Ureter (tissue), 1 donor: Measurements from ENCODE around the gene GRAMD2B. TPM values are rescaled to one million over a fixed set of nuclear protein-coding genes. Genes with fewer than 3 reads are reported as not detected.

ENCODE experiments used
- DNase-seq: peaks from one replicate; pipeline ENCODE4 v3.0.0-alpha.2; 2020; ENCODE audit warnings: low spot score
- total RNA-seq: library from RNA; stranded (reverse); gene quantifications from one replicate; pipeline ENCODE4 v1.2.4, GENCODE V29; 2023
- donor health status: DM: yes; HTN: yes; CAD: no.

The GRAMD2B gene
- total RNA-seq, 1 donor from 2014 or later: 56.7 TPM

DNA sequence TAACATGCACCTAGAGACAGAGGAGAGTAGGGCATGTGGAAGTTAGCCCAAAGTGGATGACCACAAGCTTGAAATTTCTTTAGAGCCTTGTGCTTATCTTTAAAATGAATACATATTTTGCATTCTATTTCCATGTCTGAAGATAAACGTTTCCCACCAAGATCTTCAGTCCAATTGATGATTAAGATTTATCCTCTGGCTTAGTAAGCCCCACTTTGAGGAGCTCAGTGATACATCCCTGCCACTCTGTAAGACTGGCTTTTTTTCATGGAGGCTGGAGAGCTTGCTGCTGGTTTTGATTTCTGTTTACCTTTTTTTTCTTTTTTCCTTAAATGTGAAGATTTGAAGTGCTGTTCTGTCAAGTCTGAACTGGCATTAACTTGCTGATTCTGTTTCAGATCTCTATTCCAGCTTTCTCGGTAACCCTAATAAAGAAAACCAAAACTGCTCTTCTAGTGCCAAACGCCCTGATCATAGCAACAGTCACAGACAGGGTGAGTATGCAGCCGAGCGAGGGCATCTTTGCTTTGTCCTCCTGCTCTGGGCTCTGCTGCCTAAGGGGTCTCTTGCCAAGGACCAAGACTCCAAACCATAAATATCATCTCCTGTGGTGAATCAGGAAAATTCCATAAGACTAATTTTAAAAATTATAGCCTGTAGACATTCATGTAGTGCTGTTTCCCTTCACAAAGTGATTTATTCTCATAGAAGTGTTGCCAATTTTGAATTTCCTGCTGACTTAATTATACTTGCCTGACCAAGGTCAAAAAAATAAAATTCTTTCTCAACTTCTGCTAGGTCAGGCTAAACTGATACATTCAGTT, 54.3 kb downstream of the GRAMD2B start:
- no peak for DNase-seq

DNA sequence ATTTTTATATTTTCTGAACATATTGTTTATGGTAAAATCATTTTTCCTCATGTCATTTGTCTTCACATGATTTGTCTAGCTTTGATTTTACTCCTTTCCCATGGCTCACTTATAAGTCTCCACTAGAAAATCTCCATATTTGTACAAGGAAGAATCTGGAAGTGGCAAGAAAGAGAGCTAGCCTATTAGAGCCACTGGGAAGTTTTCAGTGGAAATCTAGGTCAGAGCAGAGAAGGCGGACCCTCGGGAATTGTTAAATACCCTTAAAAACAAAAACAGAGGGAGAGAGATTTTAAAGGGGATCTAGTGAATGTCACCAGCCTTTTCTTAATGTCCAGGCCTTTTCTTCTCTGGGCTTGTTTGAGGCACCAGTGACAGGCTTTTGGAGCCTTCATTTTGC, 56.6 kb downstream of the GRAMD2B start:
- no peak for DNase-seq

DNA sequence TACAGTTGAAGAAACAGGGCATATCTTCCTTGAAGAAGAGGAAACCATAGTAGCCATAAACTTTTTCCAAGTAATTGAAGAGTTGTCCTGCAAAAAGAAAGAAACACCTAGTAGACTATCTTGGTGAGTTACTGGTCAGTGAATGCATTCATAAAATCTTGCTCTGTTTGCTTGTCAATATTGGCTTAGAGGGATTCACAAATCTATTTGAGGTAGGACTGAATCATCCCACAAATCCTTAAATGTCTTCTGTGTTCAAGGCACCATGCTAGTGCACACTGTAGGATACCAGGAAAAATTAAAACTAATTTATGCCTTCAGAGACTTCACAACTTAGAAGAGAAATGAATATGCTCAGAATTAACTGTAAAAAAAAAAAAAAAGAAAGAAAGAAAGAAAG, 57.6 kb downstream of the GRAMD2B start:
- no peak for DNase-seq

DNA sequence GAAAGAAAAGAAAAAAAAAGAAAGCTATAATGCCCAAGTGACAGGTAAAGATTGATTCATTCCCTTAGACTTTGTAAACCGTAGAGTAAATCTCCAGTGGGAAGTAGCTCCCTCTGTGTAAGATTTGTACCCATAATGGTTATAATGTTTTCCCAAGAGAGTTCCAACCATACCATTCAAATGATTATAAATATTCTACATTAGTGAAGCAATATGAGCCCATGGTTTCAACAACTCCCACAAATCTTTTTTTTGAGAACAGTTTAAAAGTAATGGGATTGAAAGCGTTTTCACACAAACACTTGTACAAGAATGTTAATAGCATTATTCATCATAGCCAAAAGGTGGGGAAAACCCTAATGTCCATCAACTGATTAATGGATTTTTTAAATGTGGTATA, 58.0 kb downstream of the GRAMD2B start:
- DNase-seq: no peak

DNA sequence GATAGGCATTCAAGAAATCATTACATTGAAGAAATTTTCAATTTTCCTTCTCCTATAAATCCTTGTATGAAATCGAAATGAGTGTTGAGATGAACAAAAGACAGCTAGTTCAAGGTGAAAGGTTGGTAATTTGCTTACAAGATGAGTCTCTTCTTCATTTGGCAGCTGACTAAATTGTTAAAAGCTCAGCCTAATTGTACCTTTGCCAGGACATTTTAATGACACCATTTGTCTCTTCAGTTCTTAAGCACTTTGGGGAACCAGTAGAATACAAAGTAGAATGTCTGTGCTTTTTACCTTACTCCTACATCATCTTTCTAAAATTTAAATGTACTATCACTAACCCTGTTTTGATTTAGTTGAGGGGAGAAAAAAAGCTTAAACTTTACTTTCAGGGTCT, 59.4 kb downstream of the GRAMD2B start:
- no peak for DNase-seq

DNA sequence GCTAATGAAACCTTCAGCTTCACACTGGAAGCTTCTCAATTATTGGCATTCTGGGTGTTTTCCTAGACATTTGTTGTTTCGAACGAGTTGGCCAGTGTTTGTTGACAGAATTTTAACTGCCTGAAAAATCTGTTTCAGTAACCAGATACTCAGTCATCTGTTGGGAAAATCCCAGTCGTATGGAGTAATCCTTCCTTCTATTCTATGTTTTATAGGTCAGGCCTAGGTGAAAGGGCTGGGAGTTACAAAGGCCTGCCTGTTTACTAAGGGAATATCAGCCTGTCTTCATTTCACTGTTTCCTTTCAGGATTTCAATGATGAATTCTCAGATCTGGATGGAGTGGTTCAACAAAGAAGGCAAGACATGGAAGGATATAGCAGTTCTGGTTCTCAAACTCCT, 59.9 kb downstream of the GRAMD2B start:
- DNase-seq: no peak

DNA sequence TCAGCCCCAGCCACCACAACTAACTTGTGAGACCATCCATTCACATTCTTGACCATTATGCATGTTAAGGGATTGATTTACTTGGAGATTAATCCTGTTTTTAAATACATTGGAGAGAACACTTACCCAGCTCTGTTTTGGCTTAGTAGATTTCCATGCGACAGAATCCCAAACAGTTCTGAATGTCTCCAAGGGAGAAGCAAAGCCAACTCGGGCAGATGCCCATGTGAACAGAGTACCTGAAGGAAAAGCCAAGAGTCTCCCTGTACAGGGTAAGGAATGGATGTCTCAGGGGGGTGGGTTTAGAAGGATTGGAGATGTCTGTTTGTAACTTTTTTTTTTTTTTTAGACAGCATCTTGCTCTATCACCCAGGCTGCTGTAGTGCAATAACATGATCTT, 61.0 kb downstream of the GRAMD2B start:
- no peak for DNase-seq

DNA sequence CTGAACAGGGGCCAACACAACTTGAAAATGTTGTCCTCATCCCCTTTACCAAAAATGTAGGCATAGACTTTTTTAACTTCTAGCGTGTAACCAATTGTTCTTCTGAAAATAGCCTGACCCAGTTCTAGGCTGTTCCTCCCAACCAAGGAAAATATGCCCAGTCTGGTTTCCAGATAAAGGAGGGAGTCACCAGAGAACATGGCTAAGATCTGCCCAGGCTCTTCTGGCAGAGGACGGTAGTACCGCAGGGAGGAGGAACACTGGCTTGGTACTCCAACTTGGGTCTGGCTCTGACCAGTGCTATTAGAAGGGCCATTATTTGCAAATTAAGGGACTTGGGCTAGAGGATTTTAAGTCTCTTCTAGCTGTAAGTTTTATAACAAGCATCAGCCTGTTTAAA, 63.1 kb downstream of the GRAMD2B start:
- no peak for DNase-seq

DNA sequence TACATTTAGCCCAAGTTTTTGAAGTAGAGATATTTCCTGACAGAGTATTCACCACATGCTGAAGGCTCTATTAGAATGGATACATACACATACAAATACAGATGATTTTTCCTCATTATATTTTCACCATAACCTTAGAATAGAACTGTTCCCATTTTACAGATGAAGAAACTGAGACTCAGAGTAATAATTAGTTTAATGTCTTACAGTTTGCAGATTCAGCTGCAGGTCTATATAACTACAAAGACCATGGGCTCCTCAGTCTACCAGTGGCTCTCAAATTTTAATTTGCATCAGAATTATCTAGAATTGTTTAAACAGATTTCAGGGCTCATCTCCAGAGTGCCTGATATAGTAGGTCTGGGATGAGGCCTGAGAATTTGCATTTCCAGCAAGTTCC, 64.4 kb downstream of the GRAMD2B start:
- DNase-seq: no peak

DNA sequence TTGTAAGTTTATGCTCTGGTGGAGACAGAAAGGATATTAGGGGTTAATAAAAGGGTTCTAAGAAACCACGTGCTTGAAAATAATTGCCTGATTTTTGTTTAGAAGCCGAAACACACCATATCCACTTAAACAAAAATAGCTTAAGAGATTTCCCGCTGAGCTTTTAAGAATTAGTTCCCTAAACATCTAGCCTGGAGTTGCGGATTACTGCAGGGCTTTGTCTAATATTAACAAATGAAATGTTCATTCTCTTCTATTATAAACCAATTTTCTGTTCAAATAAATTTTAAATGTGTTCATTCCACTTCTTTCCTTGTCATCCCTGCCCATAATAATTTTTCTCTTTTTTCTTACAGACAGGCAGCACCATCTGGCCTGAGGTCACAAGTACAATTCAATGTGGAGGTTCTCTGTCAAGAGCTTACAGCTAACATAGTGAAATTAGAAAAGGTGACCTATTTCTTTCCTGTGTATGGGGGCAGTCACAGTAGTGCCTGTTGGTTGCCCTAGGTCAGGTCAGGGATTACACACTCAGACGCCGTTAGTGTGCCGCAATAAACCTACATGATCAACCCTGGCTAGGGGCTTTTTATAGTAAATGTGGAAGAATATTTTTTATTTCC, 65.3 kb downstream of the GRAMD2B start:
- DNase-seq: no peak

DNA sequence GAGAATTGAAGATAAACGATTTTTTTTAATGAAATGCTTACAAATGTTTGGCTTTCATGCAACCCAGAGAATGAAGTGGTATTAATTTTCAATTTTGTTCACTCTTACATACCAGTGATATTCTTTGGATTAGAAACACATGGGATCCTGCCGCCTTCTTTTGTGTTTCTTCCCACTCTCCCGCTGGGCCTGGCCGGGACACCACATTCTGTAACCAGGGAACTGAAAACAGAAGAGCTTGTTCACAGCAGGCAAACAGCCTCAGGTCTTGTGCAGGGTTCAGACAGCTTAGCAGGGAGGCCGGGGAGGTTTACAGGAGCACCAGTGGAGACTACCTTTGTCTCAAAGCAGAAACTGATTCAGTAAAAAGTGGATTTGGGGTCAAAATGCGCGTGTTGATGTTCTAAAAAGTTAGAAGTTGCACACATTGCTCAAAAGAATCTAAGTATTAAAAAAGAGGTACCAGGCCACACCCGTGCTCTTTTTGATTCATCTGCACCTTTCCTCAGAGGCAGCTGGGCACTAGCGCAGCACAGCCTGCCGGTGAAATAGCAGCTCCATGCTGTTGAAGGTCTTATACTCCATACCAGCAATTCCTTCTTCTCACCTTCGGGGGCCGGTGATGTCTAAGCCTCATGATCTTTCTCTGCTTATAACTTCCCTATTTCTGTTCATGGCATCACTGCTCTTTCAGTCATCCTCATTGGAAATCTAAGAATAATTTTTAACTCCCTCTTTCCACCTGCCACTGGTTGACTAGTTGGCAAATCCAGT, 67.1 kb downstream of the GRAMD2B start:
- DNase-seq: no peak

DNA sequence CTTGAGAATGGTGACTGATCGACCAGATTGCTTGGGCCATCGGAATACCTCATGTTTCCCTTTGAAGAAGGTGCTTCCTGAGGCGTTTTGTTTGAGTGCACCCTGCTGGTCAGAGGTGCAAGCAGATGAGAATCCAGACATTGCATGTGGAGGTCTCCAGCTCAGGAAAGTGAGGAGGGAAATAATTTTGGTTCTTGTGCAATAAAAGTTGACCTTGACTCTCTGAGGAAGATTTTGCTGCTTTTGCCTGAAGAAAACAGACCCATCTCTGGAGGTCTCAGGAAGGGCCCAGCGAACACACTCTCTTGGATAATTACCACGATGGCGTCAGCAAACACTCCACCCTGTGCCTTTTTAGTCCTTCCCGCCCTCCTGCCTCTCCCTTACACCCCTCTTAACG, 69.7 kb downstream of the GRAMD2B start:
- DNase-seq: no peak

DNA sequence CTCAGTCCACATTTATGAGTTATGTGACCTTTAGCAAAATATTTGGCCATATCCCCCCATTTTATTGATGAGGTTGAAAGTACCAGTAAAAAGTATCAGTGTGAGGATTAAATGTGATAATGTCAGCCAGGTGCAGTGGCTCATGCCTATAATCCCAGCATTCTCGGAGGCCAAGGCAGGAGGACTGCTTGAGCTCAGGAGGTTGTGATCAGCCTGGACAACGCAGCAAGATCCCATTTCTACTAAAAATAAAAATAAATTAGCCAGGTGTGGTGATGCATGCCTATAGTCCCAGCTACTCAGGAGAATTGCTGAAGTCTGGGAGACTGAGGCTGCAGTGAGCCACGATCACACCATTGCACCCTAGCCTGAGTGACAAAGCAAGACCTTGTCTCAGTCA, 71.2 kb downstream of the GRAMD2B start:
- DNase-seq: no peak

DNA sequence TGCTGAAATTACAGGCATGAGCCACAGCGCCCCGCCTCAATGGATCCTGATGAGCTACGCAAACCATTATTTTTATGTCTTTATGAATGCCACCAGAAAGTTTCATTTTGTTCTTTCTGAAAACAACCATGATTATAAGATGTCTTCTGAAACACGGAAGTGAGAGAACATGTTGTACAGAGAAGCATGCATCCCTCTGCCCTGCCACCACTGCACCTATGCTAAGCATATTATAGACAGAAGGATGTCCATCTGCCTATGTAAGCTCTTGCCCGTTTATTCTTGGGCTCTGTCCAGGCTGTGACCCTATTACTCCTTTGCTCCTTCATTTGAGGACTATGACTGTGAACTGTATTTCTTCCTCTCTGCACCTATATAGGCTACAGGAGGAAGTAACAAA, 74.3 kb downstream of the GRAMD2B start:
- DNase-seq: no peak

DNA sequence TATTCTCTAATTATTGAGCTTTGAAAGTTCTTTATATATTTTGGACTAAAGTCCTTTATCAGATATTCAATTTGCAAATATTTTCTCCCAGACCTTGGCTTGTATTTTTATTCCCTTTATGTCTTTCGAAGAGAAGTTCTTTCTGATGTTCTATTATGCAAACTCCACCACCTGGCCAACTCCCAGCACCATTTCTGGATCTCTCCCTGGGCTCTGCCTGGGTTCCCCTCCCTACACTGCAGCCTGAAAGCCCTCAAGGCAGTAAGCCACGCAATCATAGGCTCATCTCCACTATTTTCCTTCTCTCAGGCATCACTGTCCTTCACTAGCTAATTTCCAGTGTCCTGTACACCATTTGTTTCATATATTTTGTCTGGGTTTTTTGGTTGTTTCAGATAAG, 76.1 kb downstream of the GRAMD2B start:
- no peak for DNase-seq

DNA sequence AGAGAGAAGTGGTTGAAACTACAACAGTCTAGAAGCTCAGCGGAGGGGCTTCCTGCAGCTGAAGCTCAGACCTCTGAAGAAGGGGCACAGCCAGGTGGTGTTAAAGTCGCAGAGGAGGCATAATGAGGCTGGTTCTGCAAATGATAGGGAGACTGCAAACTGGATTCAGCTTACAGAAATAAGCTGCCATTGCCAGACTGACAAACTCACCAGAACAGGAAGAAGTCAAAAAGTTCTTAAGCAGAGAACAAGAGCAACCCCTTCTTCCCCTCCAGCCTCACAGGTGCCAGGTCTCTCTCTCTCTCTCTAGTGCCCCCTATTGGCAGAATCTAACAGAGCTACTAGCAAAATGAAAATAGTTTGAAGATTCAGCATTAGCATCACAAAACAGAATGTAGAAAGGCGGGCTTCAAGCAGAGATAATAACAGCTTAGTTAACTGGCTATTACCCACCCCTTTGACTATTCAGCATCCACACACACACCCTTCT, 76.7 kb downstream of the GRAMD2B start:
- no peak for DNase-seq

DNA sequence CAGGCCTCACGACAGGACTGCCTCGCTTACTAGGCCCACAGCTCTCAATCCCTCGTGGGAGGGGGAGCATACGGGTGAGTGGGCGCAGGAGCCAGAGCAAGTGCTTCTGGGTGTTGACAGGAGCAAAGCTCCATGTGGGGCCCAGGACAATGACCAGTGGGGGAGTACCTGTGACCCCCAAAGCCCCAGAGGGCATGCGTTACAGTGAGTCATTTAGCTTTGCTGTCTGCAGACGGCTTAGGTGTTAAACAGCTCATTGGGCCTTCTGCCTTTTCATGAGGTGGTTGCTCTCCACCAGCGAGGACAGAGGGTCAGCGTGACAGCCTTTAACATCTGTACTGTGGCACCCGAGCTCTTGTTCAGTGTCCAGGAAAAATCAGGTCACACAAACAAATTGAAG, 78.2 kb downstream of the GRAMD2B start:
- DNase-seq: no peak

DNA sequence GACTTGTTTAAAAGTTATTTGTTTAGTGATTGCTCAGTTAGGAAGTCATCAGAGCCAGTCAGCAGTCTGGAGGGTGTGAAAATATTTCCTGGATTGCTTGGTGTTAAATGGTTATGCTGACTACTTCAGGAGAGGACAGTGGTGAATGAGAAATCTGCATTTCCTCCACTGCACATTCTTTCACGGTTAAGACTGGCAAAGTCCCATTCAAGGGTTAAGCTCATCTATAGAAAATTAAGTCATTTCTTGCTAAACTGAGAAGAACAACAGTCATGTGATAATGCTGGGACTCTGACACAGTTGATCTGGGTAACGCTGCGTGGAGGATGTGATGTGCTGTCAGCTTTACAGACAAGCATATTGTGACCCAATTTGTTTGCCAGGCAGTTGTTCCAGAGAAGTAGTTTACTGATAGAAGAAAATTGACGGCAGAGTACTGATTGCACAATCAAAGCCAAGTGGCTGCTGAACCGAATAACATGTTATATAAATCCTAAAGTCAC, 80.4 kb downstream of the GRAMD2B start:
- DNase-seq: no peak

DNA sequence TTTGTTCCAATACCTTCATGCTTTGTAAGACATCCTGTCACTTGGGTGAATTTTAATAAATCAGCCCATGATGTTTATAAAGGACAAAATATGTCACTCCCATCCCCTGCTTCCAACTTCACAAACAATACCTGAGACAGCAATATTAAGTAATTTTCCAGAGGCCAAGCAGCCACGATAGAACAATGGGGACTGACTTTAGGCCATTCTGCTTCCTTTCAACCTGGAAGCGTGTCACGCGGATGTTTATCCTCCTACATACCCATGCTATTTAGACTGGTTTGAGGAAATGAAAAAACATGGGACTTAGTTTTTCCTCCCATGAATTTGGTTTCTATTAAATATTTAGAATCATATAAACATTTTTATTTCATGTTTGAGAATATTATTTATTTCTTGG, 82.9 kb downstream of the GRAMD2B start:
- DNase-seq: no peak

DNA sequence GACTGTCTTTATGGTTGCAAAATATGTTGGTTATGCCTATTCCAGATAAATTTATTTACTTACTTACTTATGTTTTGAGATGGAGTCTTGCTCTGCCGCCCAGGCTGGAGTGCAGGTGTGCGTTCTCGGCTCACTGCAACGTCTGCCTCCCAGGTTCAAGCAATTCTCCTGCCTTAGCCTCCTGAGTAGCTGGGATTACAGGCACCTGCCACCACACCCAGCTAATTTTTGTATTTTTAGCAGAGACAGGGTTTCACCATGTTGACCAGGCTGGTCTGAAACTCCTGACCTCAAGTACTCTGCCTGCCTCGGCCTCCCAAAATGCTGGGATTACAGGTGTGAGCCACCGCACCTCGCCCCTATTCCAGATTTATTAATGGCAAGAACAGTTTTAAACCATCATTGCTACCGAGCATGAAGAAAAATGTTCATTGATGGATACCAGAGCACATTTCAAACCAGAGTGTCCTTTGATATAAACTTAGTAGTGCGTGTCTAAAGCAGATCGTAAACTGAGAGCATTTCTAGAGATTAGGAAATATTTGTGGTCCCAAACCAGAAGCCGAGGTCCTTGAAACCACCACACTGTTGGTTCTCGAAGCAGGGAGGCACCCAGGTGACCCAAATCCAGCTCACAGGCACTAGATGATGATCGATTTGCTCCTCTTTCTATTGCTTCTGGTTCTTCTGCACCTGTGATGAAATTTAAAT, 85.2 kb downstream of the GRAMD2B start:
- DNase-seq: no peak

DNA sequence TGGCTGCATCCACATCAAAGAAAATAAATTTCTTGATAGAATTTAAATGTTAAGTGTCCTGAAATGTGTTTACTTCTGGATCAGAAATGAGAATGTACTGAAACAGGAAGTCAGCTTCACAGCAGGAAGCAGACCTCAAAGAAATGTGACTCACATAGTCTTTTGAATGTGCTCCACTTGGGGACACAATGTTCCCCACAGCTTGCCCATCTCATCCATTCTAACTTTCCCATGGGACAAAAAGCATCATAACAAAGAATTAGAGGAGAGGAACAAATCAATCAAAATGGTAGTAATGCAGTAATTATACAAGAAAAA, 85.7 kb downstream of the GRAMD2B start:
- DNase-seq: no peak

DNA sequence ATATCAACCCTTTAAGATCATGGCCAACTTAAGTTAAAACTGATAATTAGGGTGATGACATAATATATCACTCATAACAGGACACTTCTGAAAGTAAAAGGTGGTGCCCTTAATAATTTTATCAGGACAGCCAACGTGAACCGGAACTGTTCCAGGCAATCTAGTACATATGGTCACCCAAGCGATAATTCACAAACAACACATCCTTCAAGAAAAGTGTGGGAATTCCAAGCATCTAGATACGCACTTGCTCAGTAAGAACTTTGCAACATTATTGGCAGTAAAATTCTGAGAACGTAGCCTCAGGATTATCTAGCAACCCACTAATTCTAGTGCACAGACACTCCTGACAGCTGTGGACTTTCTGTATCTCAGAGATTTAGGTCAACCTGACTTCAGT, 86.1 kb downstream of the GRAMD2B start:
- no peak for DNase-seq
